ENCODE data around the gene ZNF821.

DNA sequence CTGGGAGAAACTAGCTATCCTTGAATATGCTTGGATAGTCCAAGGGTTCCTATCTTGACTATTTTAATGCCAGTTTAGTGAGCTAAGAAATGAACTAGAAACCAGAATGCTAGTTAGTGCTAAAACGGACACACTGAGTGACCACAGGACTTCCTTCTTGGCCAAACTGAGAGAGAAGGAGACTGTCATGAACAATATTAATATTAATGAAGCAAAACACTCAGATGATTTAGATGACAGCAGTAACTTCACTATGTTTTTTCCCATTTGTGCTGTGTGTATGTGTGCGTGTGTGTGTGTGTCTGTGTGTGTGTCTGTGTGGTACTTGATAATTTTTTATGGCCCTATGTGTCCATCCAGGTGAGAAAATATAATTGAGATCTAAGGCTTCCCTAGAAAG, 40.4 kb downstream of the ZNF821 start:
- TF ChIP-seq, protein P1, sequence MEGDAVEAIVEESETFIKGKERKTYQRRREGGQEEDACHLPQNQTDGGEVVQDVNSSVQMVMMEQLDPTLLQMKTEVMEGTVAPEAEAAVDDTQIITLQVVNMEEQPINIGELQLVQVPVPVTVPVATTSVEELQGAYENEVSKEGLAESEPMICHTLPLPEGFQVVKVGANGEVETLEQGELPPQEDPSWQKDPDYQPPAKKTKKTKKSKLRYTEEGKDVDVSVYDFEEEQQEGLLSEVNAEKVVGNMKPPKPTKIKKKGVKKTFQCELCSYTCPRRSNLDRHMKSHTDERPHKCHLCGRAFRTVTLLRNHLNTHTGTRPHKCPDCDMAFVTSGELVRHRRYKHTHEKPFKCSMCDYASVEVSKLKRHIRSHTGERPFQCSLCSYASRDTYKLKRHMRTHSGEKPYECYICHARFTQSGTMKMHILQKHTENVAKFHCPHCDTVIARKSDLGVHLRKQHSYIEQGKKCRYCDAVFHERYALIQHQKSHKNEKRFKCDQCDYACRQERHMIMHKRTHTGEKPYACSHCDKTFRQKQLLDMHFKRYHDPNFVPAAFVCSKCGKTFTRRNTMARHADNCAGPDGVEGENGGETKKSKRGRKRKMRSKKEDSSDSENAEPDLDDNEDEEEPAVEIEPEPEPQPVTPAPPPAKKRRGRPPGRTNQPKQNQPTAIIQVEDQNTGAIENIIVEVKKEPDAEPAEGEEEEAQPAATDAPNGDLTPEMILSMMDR (optimal IDR thresholded peaks at IDR 0.05 in 1 of 3, IDR thresholded peaks at IDR 0.05 in 1 of 3, conservative IDR thresholded peaks at IDR 0.05 in 1 of 3; ENCODE audit: extremely low read depth in 1 of 3, insufficient read depth in 2 of 3, low read length in 3 of 3): no peak
- no peak for TF ChIP-seq EZH2 (IDR thresholded peaks at IDR 0.05; ENCODE audit: low read length)
